GM12865 (cell line): ENCODE data around the gene PCDH15.

Experiments used
- DNase-seq: peaks from one replicate; pipeline ENCODE4 v3.0.0; 2010; ENCODE audit warnings: low read depth
- H3K4me3 ChIP-seq: 2 replicates; pipeline ENCODE4 v1.5.1; 2011; ENCODE audit warnings: mild to moderate bottlenecking, low read depth, low read length, control low read depth
- CTCF ChIP-seq: IDR thresholded peaks from 2 replicates; pipeline ENCODE4 v1.5.1; 2011; ENCODE audit warnings: low read length, control low read depth, low read depth, inconsistent platforms; ENCODE audit not compliant: insufficient read depth; ENCODE audit errors: missing control alignments

Gene PCDH15

GRCh38 chr10:54010337-54010933, 790.6 kb downstream of the PCDH15 start:
- no peak for DNase-seq
- no peak for TF ChIP-seq CTCF
- H3K4me3 ChIP-seq: no peak overlapping the region

GRCh38 chr10:54009672-54010071, 791.4 kb downstream of the PCDH15 start:
- H3K4me3 ChIP-seq: no peak overlapping the region
- DNase-seq: no peak
- no peak for TF ChIP-seq CTCF

GRCh38 chr10:54002077-54002476, 799.0 kb downstream of the PCDH15 start:
- H3K4me3 ChIP-seq: no peak overlapping the region
- no peak for DNase-seq
- no peak for TF ChIP-seq CTCF

- H3K4me3 ChIP-seq: no peak overlapping the region
- no peak for DNase-seq
- no peak for TF ChIP-seq CTCF
These were observed 803.1 kb downstream of the PCDH15 start for GRCh38 chr10:53997953-53998352.

GRCh38 chr10:53990799-53991238, 810.2 kb downstream of the PCDH15 start:
- no peak for TF ChIP-seq CTCF
- DNase-seq: no peak
- no peak overlapping the region for H3K4me3 ChIP-seq

GRCh38 chr10:53983431-53983830, 817.6 kb downstream of the PCDH15 start:
- no peak overlapping the region for H3K4me3 ChIP-seq
- TF ChIP-seq CTCF: no peak
- no peak for DNase-seq

GRCh38 chr10:53980210-53980609, 820.8 kb downstream of the PCDH15 start:
- no peak for DNase-seq
- no peak overlapping the region for H3K4me3 ChIP-seq
- TF ChIP-seq CTCF: no peak
